ENCODE data around the gene IER2.

The IER2 gene, protein sequence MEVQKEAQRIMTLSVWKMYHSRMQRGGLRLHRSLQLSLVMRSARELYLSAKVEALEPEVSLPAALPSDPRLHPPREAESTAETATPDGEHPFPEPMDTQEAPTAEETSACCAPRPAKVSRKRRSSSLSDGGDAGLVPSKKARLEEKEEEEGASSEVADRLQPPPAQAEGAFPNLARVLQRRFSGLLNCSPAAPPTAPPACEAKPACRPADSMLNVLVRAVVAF

DNA sequence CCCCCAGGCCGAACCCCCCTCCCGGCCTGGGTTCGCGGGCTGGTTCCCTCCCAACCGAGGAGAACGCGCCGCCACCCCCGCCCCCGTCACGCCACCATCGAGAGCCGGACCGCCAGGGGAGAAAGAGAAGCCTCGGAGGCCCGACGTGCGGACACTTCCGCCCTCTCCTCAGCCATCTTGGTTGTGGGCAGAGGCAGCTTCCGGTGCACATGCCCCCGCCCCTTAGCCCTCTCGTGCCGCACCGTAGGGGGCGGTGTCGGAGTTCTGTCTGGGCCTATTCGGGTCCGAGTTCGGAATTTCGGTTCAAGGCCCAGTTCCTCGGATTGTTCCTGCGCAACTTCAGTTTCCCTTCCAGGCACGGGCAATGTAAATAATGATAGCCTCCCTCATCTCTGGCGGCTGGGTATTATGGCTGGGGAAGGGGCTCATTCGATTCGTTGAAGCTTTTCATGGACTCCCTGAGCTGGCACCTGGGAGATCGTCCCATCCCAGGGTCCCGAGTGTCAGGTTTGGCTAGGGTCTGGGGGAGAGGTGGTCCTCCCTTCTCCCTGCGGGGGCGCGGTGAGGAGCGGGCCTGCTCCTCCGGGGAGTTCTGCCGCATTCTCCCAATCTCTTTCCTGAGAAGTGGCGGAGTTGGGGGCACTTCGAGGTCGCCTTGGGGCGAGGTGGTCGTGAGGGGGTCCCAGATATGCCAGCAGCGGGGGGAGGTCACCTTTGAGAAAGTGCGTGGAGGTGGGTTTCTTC, at the start of gene IER2, which contains the start of gene STX10:
Gene IER2, plus strand, starts transcription at position 225 of the 744 bp plus-strand sequence. CDS start 2,776 bp downstream, outside the sequence.
Gene STX10, minus strand, starts transcription at position 189 of the 744 bp plus-strand sequence. CDS start 202 bp downstream, outside the sequence.
- in situ Hi-C loops (cut with MboI; ENCODE audit: low pct_unique_long_range_greater_than_20kb, low sequenced_read_pairs) = no loop called here
- DNase-seq = peak; percentile 94

DNA sequence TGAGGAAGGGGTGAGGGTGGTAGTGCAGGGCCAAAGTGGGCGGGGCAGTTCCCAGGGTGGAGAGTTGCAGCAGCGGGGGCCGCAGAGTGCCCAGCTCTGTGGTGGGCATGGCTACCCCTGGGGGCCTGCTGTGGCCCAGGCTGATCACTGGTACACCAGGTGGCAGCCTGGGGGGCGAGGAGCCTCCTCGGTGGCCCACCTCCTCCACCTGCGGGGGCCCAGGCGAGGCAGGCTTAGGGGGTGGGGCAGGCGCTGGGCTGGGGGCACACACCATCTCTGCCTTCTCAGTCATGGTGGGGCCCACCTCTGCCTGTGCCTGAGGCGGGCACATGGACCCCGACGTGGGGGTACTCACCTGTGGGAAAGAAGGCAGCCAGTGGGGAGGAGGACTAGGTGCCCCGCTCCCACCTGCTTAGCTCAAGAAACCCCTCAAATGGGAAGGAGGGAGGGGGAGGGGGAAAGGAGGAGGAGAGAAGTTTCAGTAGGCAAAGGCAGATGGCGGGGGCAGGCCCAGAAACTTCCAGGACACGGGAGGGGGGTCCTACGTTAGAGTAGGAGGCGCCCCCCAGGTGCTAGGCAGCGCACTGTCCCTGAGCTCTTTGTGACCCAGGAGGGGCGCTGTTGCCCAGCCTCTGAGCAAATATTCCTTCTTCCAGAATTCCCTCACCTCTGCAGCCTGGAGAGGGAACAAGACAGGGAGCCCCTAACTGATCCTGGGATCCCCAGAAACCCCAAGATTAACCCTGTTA, 49.2 kb upstream of the IER2 start:
- peak; percentile 58 for DNase-seq
- in situ Hi-C loops (cut with MboI; ENCODE audit: low pct_unique_long_range_greater_than_20kb, low sequenced_read_pairs) = no loop called here

DNA sequence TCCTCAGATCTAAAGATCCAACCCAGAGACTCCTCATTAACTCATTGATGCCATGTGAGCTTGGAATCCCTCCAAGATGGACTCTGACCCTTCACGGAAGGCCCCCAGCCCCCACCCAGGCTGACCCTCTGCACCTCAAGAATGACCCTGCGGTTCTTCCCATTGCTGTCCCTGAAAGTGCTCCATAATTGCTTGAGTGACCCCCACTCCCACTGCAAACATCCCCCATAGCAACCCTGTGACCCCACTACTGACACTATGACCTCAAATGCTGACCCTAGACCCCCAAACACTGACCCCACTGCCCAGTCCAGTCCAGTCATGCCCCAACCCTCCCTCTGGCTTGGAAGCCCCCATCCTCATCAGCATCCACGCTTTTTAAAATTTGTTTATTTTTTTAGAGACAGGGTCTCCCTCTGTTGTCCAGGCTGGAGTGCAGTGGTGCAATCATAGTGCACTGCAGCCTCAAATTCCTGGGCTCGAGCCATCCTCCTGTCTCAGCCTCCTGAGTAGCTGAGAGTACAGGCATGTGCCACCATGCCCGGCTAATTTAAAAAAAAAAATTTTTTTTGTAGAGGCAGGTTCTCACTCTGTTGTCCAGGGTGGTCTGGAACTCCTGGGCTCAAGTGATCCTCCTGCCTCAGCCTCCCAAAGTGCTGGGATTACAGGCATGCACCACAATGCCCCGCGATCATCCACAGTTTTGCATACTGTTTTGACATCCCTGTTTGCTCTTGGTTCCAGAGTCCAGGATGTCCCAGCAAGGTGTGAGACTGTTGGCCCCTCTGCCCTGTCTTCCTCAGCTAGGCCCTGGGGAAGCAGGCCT, 48.4 kb upstream of the IER2 start:
- in situ Hi-C loops (cut with MboI; ENCODE audit: low pct_unique_long_range_greater_than_20kb, low sequenced_read_pairs) = no loop called here
- no peak for DNase-seq

DNA sequence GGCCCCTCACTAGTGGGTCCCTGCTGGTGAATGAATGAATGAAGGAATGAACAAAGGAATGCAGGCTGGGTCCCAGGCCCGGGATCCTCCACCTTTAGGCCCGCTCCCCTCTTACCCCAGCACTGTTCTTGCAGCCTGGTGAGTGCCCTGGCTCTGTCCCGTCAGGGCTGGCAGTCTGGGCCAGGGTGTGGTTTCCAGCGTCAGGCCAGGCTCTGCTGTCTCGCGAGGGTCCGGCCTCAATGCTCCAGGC, 47.9 kb upstream of the IER2 start:
- DNase-seq = no peak
- in situ Hi-C loops (cut with MboI; ENCODE audit: low pct_unique_long_range_greater_than_20kb, low sequenced_read_pairs) = no loop called here

DNA sequence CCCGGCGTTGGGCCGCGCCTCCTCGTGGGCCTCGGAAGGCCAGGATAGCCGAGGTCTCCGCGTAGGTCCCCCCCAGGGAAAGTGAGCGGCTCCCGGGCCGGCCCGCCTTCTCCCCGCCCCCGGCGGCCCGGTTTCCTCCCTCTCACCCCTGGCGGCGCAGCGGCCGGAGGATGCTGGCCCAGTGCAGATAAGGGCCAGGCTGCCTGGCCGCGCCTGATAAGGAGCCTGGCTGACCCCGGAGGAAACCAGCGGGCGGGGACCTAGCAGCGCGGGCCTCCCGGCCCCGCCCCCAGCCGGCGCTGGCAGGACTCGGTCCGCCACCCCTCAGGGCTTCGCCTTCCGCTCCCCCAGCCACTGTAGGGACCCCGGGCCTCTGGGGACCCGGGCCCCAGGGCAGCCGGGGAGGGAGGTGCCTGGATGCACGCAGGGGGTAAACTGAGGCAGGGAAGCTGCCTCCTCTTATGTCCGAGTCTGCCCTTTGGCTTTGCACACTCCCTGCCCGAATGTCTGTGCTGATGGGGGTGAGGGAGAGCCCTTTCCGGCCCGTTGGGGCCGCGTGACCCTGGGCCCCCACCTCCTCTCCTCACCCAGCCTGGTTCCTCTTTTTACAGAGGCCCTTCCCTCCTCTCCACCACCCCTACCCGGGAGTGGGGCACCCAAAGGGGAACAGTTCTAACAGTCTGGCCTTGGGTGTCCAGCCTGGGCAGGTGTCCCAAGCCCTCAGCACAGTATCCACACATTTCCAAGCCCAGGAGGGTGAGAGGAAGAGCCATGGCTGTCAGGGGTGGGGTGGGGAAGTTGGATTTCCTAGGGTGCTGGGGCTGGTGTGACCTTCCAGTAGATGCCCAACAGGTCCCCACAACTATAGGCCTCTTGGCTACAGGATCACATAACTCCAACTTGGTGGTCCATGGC, 47.3 kb upstream of the IER2 start, which contains the start of gene LYL1:
Gene LYL1, minus strand, starts transcription at position 193 of the 915 bp plus-strand sequence. CDS start 1,687 bp downstream, outside the sequence.
- DNase-seq = peak; percentile 98
- in situ Hi-C loops (cut with MboI; ENCODE audit: low pct_unique_long_range_greater_than_20kb, low sequenced_read_pairs) = no loop called here

DNA sequence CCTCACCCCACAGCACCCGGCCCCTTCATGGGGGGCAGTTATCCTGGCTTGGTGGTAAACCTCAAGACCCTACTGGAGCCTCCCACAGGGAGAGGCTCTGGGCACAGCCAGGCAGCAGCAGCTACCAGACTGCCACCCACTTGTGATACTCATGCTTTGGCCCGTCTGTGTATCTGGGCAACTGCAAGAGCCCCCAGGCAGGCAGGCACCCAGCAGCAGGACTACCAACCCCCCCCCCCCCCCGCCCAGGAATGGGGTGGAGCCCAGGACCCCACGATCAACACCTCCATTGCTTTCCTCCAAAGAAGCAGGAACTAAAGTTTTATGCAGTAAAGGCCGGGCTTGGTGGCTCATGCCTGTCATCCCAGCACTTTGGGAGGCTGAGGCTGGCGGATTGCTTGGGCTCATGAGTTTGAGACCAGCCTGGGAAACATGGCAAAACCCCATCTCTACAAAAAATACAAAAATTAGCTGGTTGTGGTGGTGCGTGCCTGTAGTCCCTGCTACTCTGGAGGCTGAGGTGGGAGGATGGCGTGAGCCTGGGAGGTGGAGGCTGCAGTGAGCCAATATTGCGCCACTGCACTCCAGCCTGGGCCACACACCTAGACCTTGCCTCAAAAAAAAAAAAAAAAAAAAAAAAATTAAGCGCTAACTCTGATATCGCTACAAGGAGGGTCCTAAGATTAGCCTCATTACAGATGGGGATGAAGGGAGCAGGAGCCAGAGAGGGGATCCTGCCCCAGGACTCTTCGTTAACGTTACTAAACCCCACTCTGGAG, 46.4 kb upstream of the IER2 start:
- in situ Hi-C loops (cut with MboI; ENCODE audit: low pct_unique_long_range_greater_than_20kb, low sequenced_read_pairs) = no loop called here
- DNase-seq = no peak

DNA sequence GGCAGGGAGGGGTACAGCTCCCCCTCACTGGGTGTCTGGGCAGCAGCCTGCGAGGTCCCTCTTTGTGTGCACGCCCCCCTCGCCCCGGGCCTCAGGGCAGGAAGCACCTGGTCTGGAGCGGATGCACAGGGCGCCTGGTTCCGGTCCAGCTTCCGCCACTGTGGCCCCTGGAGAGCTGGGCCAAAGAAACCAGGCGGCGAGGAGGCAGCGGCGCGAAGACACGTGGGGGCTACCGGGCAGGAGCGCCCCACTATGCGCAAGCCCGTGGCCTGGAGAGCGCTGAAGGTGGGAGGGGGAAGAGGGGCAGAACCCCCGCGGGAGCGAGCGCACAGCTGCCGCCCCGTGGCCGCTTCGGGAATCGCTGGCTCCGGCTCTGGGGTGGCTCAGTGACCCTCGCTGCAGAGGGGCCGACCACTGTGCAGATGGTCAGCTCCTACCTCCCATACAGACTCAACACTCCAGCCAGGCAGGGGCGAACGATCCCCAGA, 45.8 kb upstream of the IER2 start:
- peak; percentile 99 for DNase-seq
- in situ Hi-C loops (cut with MboI; ENCODE audit: low pct_unique_long_range_greater_than_20kb, low sequenced_read_pairs) = no loop called here

DNA sequence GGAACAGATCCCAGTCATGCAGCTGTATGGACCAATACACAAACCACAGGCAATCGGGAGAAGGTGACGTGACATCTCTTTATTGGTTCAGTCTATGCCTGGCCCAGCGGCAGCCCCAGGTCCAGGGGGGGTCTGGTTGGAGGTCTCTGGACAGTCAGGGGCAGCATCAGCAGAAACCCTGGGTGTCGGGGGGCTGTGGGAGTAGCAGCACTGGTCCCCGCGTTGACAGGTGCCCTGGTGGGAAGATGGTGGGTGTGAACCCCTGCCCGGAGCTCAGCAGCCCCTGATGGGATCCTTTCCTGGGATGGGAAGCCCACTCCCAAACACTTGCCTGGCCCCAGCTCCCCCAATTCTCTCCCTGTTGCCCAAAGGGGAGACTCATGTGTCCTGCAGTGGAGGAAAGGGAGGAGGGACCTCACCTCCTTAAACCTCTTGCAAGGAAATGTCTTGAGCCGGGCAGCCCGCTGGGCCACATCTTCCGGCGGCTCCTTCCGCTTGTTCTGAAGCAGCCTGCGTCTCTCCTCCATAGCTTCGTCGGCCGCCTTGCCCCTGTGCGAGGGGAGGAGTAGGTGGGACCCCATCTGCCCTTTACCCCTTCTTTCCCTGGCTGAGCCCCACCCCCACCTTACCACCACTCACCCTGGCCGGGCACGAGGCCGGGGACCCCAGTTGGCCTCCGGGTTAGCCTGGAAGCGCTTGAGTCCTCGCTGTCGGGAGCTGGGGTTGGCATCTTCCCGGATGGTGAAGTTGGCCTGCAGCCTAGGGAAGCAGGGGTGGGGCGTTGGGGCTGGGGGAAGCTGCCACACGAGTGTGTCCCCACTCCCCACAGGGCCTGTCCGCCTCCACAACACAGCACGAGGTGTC, 45.1 kb upstream of the IER2 start:
- DNase-seq = peak; percentile 57
- in situ Hi-C loops (cut with MboI; ENCODE audit: low pct_unique_long_range_greater_than_20kb, low sequenced_read_pairs) = no loop called here

DNA sequence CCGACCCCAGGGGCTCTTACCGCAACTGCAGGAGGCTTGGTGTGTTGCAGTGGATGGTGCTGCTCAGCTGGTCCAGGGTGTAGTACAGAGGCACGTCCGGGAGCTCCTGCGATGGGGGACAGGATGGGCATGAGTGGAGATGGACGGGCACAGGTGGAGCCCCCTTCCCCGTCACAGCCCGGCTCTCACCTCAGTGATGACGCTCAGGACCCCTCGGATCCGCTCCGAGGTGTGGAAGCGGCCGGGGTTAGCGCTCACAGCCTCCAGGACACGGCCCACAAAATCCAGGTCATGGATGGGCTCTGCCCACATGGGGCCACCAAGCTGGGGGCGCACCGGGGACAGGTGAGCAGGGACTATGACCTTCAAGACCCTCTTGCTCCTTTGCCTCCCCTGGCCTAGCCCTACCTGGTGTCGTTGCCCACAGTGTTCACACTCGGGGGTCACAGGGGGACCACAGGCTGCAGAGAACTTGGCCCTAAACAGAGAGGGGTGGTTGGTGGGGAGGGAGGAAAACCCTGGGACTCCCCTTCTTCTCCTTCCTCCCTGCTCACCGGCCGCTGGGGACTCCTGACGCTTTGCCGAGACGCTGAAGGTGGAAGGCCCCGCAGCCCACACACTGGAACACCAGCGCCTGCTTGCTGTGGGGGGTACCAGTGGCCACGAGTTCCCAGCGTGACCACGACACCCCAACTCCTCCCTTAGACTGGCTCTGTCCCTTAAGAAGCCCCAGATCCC, 40.7 kb upstream of the IER2 start:
- DNase-seq = no peak
- in situ Hi-C loops (cut with MboI; ENCODE audit: low pct_unique_long_range_greater_than_20kb, low sequenced_read_pairs) = no loop called here

DNA sequence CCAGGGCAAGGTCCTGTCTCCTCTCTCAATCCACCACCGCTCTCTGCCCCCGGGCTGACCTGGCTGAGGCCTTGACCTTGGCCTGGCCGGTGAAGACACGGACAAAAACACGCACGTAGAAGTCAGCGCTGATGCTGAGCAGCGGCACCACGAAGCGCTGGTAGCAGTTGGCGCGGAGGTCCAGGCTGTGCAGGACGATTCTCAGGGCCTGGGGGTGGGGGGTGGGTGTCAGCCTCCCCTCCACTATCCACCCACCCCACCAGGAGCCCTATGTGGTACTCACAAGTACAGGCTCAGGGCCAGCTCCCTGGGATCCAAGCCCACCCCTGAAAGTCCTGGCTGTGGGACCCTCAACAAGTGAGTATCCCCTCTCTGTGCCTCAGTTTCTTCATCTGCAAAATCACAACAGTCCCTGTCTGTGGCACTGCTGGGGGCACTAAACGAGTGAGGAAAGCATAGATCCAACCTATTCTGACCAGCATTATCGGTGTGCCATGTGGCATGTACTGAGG, 40.1 kb upstream of the IER2 start:
- in situ Hi-C loops (cut with MboI; ENCODE audit: low pct_unique_long_range_greater_than_20kb, low sequenced_read_pairs) = no loop called here
- DNase-seq = no peak

DNA sequence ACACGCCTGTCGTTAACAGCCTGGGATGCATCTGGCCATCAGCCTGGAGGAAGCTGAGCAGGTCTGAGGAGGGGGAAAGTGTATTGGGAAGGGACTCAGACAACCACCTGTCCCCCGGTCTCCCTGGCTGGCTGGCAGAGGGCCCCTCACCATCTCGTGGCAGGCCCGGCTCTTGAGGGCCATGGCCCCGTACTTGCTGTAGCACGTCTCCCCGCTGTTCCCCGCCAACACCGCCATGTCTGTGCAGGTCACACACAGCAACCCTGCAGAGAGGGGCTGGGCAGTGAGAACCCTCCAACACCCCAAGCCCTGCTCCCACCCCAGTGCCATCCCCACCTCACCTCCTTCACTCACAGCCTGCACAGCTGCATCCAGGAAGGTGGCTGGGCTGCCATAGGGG, 37.7 kb upstream of the IER2 start:
- DNase-seq = no peak
- in situ Hi-C loops (cut with MboI; ENCODE audit: low pct_unique_long_range_greater_than_20kb, low sequenced_read_pairs) = no loop called here

DNA sequence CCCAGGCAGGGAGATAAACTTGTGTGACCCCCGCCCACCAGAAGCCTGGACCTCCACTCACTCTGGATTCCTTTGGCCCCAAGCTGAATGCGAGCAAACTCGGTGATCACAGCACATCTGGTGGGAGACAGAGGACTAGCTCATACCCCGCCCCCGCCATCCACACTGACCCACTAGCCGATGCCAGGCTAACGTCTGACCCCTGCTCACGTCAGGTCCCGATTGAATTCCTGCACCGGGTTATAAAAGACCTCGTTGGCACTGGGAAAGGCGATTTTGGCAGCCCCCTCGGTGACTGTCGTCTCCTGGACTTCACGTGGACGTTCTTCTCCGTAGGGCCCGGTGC, 34.3 kb upstream of the IER2 start:
- in situ Hi-C loops (cut with MboI; ENCODE audit: low pct_unique_long_range_greater_than_20kb, low sequenced_read_pairs) = no loop called here
- no peak for DNase-seq

DNA sequence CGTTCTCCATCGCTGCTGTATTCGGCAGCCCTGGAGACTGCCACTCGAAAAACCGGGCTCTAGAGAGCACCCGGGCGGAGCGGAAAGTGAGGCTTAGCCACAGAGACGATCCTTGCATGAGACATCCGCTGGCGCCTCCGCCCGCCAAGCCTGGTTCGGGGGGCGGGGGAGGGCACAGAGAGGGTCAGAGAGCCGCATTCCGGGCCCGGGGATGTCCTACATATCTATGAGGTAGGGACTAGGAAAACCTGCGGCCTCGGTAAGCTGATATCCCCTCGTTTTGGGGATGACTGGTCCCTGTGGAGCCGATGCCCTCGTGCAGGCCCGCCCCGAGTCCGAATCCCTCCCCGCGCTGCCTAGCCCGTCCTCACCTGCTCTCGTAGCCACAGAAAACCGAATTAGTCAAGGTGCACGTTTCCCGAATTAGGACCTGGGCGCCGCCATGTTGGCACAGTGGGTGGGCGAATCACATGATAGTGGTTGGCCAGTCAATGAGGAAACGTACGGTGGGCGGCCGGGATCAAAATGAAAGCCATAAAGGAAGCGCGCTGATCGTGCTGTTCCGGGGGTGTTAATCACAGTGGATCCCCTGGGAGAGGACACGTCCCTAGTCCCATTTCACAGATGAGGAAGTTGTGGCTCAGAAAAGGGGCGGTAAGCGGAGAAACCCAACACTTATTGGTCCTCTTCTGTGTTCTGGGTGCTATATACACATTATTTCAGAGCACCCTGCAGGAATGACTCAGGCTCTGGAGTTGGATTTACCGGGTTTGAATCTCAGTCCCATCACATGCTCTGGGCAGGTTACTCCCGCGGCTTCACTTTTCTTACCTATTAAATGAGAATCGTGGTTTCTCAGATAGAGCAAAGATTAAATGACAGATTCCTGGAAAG, 33.7 kb upstream of the IER2 start, which contains the start of gene TRMT1:
Gene TRMT1, minus strand, starts transcription at position 459 of the 894 bp plus-strand sequence. Its CDS starts 341 bp downstream, at position 118.
- in situ Hi-C loops (cut with MboI; ENCODE audit: low pct_unique_long_range_greater_than_20kb, low sequenced_read_pairs) = no loop called here
- peak; percentile 96 for DNase-seq

DNA sequence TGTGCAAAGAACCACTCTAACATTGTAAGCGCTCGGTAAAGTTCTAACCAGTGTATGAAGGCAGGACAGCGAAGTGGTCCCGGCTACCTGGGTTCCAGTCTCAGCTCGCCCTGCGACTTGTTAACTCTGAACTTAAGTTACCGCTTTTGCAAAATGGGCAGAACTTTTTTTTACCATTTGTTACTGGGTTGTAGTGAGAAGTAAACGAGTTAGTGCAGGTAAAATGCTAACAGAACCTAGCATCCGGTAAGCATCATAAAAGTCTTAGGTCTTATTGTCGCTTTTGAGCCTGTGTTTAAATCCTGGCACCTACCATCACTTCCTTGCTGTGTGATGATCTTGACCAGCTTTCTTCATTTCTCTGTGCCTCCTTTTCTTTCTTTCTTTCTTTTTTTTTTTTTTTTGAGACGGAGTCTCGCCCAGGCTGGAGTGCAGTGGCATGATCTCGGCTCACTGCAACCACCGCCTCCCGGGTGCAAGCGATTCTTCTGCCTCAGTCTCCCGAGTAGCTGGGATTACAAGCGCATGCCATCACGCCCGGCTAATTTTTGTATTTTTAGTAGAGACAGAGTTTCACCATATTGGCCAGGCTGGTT, 32.9 kb upstream of the IER2 start:
- no peak for DNase-seq
- in situ Hi-C loops (cut with MboI; ENCODE audit: low pct_unique_long_range_greater_than_20kb, low sequenced_read_pairs) = no loop called here
